Measurements from ENCODE around the gene SMAD3.

The SMAD3 gene

GRCh38 chr15:67202091-67202490 lies 136.7 kb downstream of the SMAD3 start:
- H3K36me3 ChIP-seq (ENCODE audit: insufficient read depth, low read length), result peaks cover 24% of the 10 kb centered on the region

GRCh38 chr15:67202991-67203390 lies 137.6 kb downstream of the SMAD3 start:
- peaks cover 31% of the 10 kb centered on the region for H3K36me3 ChIP-seq (ENCODE audit: insufficient read depth, low read length)
- no peaks in the 10 kb centered on the region for H3K27me3 ChIP-seq (ENCODE audit: insufficient read depth, low read length)
- peaks cover 9% of the 10 kb centered on the region for H3K4me1 ChIP-seq (ENCODE audit: insufficient read depth, low read length)
- H3K4me3 ChIP-seq (ENCODE audit: low read length), result no peak overlapping the region
- no peaks in the 10 kb centered on the region for H3K9me3 ChIP-seq (ENCODE audit: low read length)
- no peak overlapping the region for H2AFZ ChIP-seq (ENCODE audit: low read depth, low read length)

More at GRCh38 chr15:67202091-67202490, 136.7 kb downstream of the SMAD3 start:
- Histone ChIP-seq H3K27me3 (ENCODE audit: insufficient read depth, low read length) (no peaks in the 10 kb centered on the region), H3K4me3 (ENCODE audit: low read length) (no peak overlapping the region), H3K9me3 (ENCODE audit: low read length) (no peaks in the 10 kb centered on the region), H2AFZ (ENCODE audit: low read depth, low read length) (no peak overlapping the region), H3K4me1 (ENCODE audit: insufficient read depth, low read length) (peaks cover 9% of the 10 kb centered on the region)

- no peaks in the 10 kb centered on the region for H3K4me1 ChIP-seq (ENCODE audit: insufficient read depth, low read length)
- no peaks in the 10 kb centered on the region for H3K27me3 ChIP-seq (ENCODE audit: insufficient read depth, low read length)
- H3K9me3 ChIP-seq (ENCODE audit: low read length), result no peaks in the 10 kb centered on the region
- no peak overlapping the region for H3K4me3 ChIP-seq (ENCODE audit: low read length)
- H2AFZ ChIP-seq (ENCODE audit: low read depth, low read length), result no peak overlapping the region
- H3K36me3 ChIP-seq (ENCODE audit: insufficient read depth, low read length), result peaks cover 35% of the 10 kb centered on the region
These were observed 142.3 kb downstream of the SMAD3 start for GRCh38 chr15:67207555-67208207.

- H3K4me3 ChIP-seq (ENCODE audit: low read length), result no peak overlapping the region
- H2AFZ ChIP-seq (ENCODE audit: low read depth, low read length), result no peak overlapping the region
- no peaks in the 10 kb centered on the region for H3K4me1 ChIP-seq (ENCODE audit: insufficient read depth, low read length)
- H3K27me3 ChIP-seq (ENCODE audit: insufficient read depth, low read length), result no peaks in the 10 kb centered on the region
- peaks cover 30% of the 10 kb centered on the region for H3K36me3 ChIP-seq (ENCODE audit: insufficient read depth, low read length)
- H3K9me3 ChIP-seq (ENCODE audit: low read length), result no peaks in the 10 kb centered on the region
These were observed 143.0 kb downstream of the SMAD3 start for GRCh38 chr15:67208396-67208795.

GRCh38 chr15:67210555-67211168 lies 145.3 kb downstream of the SMAD3 start:
- H3K27me3 ChIP-seq (ENCODE audit: insufficient read depth, low read length), result no peaks in the 10 kb centered on the region
- H3K4me1 ChIP-seq (ENCODE audit: insufficient read depth, low read length), result no peaks in the 10 kb centered on the region
- no peak overlapping the region for H3K4me3 ChIP-seq (ENCODE audit: low read length)
- no peaks in the 10 kb centered on the region for H3K9me3 ChIP-seq (ENCODE audit: low read length)
- H2AFZ ChIP-seq (ENCODE audit: low read depth, low read length), result no peak overlapping the region
- H3K36me3 ChIP-seq (ENCODE audit: insufficient read depth, low read length), result peaks cover 26% of the 10 kb centered on the region

GRCh38 chr15:67212684-67213367 lies 147.4 kb downstream of the SMAD3 start:
- H3K27me3 ChIP-seq (ENCODE audit: insufficient read depth, low read length), result no peaks in the 10 kb centered on the region
- no peaks in the 10 kb centered on the region for H3K4me1 ChIP-seq (ENCODE audit: insufficient read depth, low read length)
- H3K4me3 ChIP-seq (ENCODE audit: low read length), result no peak overlapping the region
- H3K9me3 ChIP-seq (ENCODE audit: low read length), result no peaks in the 10 kb centered on the region
- peaks cover 11% of the 10 kb centered on the region for H3K36me3 ChIP-seq (ENCODE audit: insufficient read depth, low read length)
- H2AFZ ChIP-seq (ENCODE audit: low read depth, low read length), result no peak overlapping the region

- no peaks in the 10 kb centered on the region for H3K36me3 ChIP-seq (ENCODE audit: insufficient read depth, low read length)
- no peaks in the 10 kb centered on the region for H3K4me1 ChIP-seq (ENCODE audit: insufficient read depth, low read length)
- H3K9me3 ChIP-seq (ENCODE audit: low read length), result no peaks in the 10 kb centered on the region
- no peak overlapping the region for H3K4me3 ChIP-seq (ENCODE audit: low read length)
- H2AFZ ChIP-seq (ENCODE audit: low read depth, low read length), result no peak overlapping the region
- no peaks in the 10 kb centered on the region for H3K27me3 ChIP-seq (ENCODE audit: insufficient read depth, low read length)
These were observed 149.7 kb downstream of the SMAD3 start for GRCh38 chr15:67215102-67215501.

- no peaks in the 10 kb centered on the region for H3K4me1 ChIP-seq (ENCODE audit: insufficient read depth, low read length)
- H3K36me3 ChIP-seq (ENCODE audit: insufficient read depth, low read length), result no peaks in the 10 kb centered on the region
- no peak overlapping the region for H3K4me3 ChIP-seq (ENCODE audit: low read length)
- H3K27me3 ChIP-seq (ENCODE audit: insufficient read depth, low read length), result no peaks in the 10 kb centered on the region
- no peak overlapping the region for H2AFZ ChIP-seq (ENCODE audit: low read depth, low read length)
- H3K9me3 ChIP-seq (ENCODE audit: low read length), result no peaks in the 10 kb centered on the region
These were observed 151.5 kb downstream of the SMAD3 start for GRCh38 chr15:67216859-67217258.

GRCh38 chr15:67218428-67218827 lies 153.0 kb downstream of the SMAD3 start:
- H3K27me3 ChIP-seq (ENCODE audit: insufficient read depth, low read length), result no peaks in the 10 kb centered on the region
- no peaks in the 10 kb centered on the region for H3K4me1 ChIP-seq (ENCODE audit: insufficient read depth, low read length)
- H3K9me3 ChIP-seq (ENCODE audit: low read length), result no peaks in the 10 kb centered on the region
- no peak overlapping the region for H2AFZ ChIP-seq (ENCODE audit: low read depth, low read length)
- H3K36me3 ChIP-seq (ENCODE audit: insufficient read depth, low read length), result no peaks in the 10 kb centered on the region
- no peak overlapping the region for H3K4me3 ChIP-seq (ENCODE audit: low read length)

GRCh38 chr15:67219288-67219687 lies 153.9 kb downstream of the SMAD3 start:
- Histone ChIP-seq H3K27me3 (ENCODE audit: insufficient read depth, low read length) (no peaks in the 10 kb centered on the region), H3K4me3 (ENCODE audit: low read length) (no peak overlapping the region), H3K9me3 (ENCODE audit: low read length) (no peaks in the 10 kb centered on the region), H3K4me1 (ENCODE audit: insufficient read depth, low read length) (no peaks in the 10 kb centered on the region), H3K36me3 (ENCODE audit: insufficient read depth, low read length) (no peaks in the 10 kb centered on the region), H2AFZ (ENCODE audit: low read depth, low read length) (no peak overlapping the region)

GRCh38 chr15:67224889-67225288 lies 159.5 kb downstream of the SMAD3 start:
- no peaks in the 10 kb centered on the region for H3K4me1 ChIP-seq (ENCODE audit: insufficient read depth, low read length)
- H3K36me3 ChIP-seq (ENCODE audit: insufficient read depth, low read length), result peaks cover 13% of the 10 kb centered on the region
- H3K9me3 ChIP-seq (ENCODE audit: low read length), result no peaks in the 10 kb centered on the region
- H3K4me3 ChIP-seq (ENCODE audit: low read length), result no peak overlapping the region
- no peaks in the 10 kb centered on the region for H3K27me3 ChIP-seq (ENCODE audit: insufficient read depth, low read length)
- H2AFZ ChIP-seq (ENCODE audit: low read depth, low read length), result no peak overlapping the region

GRCh38 chr15:67225336-67225735 lies 159.9 kb downstream of the SMAD3 start:
- Histone ChIP-seq H2AFZ (ENCODE audit: low read depth, low read length) (no peak overlapping the region), H3K9me3 (ENCODE audit: low read length) (no peaks in the 10 kb centered on the region), H3K27me3 (ENCODE audit: insufficient read depth, low read length) (no peaks in the 10 kb centered on the region), H3K36me3 (ENCODE audit: insufficient read depth, low read length) (peaks cover 17% of the 10 kb centered on the region), H3K4me3 (ENCODE audit: low read length) (no peak overlapping the region), H3K4me1 (ENCODE audit: insufficient read depth, low read length) (no peaks in the 10 kb centered on the region)

- Histone ChIP-seq H3K27me3 (ENCODE audit: insufficient read depth, low read length) (no peaks in the 10 kb centered on the region), H3K4me3 (ENCODE audit: low read length) (no peak overlapping the region), H3K9me3 (ENCODE audit: low read length) (no peaks in the 10 kb centered on the region), H2AFZ (ENCODE audit: low read depth, low read length) (no peak overlapping the region), H3K4me1 (ENCODE audit: insufficient read depth, low read length) (no peaks in the 10 kb centered on the region), H3K36me3 (ENCODE audit: insufficient read depth, low read length) (peaks cover 34% of the 10 kb centered on the region)
These were observed 162.0 kb downstream of the SMAD3 start for GRCh38 chr15:67227431-67227830.

Measured in neuron (in vitro differentiated cells).